ENCODE data around the gene SLC4A8.

The SLC4A8 gene

GRCh38 chr12:51548241-51548640 is 123.6 kb downstream of the SLC4A8 start:
- in situ Hi-C loops (cut with MboI; ENCODE audit: low sequenced_read_pairs), result no loop called here

- in situ Hi-C loops (cut with MboI; ENCODE audit: low sequenced_read_pairs), result no loop called here
Observed at GRCh38 chr12:51549637-51550036, 125.0 kb downstream of the SLC4A8 start.

All from HL-60/S4 treated with phorbol 12-myristate 13-acetate at 8.2 ng/mL for 4 days and 3 days (cell line).